Measurements from ENCODE around the gene MAG.

The MAG gene

GRCh38 chr19:35287713-35288112, 4.2 kb upstream of the MAG start:
- in situ Hi-C loops (cut with HindIII; ENCODE audit: low pct_ligation_motif_present, low sequenced_read_pairs): no loop called here
- Histone ChIP-seq H3K36me3 (replicated peaks) (no peaks in the 10 kb centered on the region), H3K4me3 (ENCODE audit: low read depth, low read length) (no peak overlapping the region), H3K27me3 (replicated peaks) (no peaks in the 10 kb centered on the region), H3K27ac (no peak overlapping the region)
- no peak for DNase-seq
- TF ChIP-seq, protein P1, sequence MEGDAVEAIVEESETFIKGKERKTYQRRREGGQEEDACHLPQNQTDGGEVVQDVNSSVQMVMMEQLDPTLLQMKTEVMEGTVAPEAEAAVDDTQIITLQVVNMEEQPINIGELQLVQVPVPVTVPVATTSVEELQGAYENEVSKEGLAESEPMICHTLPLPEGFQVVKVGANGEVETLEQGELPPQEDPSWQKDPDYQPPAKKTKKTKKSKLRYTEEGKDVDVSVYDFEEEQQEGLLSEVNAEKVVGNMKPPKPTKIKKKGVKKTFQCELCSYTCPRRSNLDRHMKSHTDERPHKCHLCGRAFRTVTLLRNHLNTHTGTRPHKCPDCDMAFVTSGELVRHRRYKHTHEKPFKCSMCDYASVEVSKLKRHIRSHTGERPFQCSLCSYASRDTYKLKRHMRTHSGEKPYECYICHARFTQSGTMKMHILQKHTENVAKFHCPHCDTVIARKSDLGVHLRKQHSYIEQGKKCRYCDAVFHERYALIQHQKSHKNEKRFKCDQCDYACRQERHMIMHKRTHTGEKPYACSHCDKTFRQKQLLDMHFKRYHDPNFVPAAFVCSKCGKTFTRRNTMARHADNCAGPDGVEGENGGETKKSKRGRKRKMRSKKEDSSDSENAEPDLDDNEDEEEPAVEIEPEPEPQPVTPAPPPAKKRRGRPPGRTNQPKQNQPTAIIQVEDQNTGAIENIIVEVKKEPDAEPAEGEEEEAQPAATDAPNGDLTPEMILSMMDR (IDR thresholded peaks at IDR 0.05; ENCODE audit: low read depth, low read length, missing control alignments): no peak

DNA sequence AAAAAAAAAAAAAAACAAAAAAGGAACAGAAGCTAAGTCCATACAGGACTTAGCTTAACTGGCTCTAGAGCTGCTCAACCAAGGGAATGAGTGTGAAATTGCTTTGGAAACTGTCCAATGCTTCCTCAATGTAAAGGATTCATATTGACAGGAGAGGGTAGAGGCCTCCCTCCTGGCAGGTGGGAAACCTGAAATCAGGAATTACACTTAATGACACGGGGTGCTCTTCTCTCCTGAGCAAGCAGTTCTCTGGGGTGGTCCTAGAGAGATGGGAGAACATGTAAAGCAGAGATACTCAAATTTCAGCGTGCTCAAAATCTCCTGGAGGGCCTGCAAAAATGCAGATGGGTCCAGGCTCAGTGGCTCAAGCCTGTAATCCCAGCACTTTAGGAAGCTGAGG, 3.6 kb upstream of the MAG start:
- no peak for DNase-seq
- Histone ChIP-seq H3K4me3 (ENCODE audit: low read depth, low read length) (no peak overlapping the region), H3K27me3 (replicated peaks) (peaks cover 2% of the 10 kb centered on the region), H3K36me3 (replicated peaks) (no peaks in the 10 kb centered on the region), H3K27ac (no peak overlapping the region)
- in situ Hi-C loops (cut with HindIII; ENCODE audit: low pct_ligation_motif_present, low sequenced_read_pairs): no loop called here
- TF ChIP-seq, protein P1 (IDR thresholded peaks at IDR 0.05; ENCODE audit: low read depth, low read length, missing control alignments): no peak

- in situ Hi-C loops (cut with HindIII; ENCODE audit: low pct_ligation_motif_present, low sequenced_read_pairs): no loop called here
- Histone ChIP-seq H3K27ac (no peak overlapping the region), H3K4me3 (ENCODE audit: low read depth, low read length) (no peak overlapping the region), H3K36me3 (replicated peaks) (no peaks in the 10 kb centered on the region), H3K27me3 (replicated peaks) (peaks cover 5% of the 10 kb centered on the region)
- TF ChIP-seq, protein P1 (IDR thresholded peaks at IDR 0.05; ENCODE audit: low read depth, low read length, missing control alignments): no peak
- DNase-seq: no peak
Measured at GRCh38 chr19:35288906-35289305, 3.1 kb upstream of the MAG start.

GRCh38 chr19:35290381-35291127, 1.4 kb upstream of the MAG start:
- Histone ChIP-seq H3K4me3 (ENCODE audit: low read depth, low read length) (no peak overlapping the region), H3K27ac (no peak overlapping the region), H3K36me3 (replicated peaks) (no peaks in the 10 kb centered on the region), H3K27me3 (replicated peaks) (peaks cover 5% of the 10 kb centered on the region)
- DNase-seq: no peak
- in situ Hi-C loops (cut with HindIII; ENCODE audit: low pct_ligation_motif_present, low sequenced_read_pairs): no loop called here
- TF ChIP-seq, protein P1 (IDR thresholded peaks at IDR 0.05; ENCODE audit: low read depth, low read length, missing control alignments): no peak

DNA sequence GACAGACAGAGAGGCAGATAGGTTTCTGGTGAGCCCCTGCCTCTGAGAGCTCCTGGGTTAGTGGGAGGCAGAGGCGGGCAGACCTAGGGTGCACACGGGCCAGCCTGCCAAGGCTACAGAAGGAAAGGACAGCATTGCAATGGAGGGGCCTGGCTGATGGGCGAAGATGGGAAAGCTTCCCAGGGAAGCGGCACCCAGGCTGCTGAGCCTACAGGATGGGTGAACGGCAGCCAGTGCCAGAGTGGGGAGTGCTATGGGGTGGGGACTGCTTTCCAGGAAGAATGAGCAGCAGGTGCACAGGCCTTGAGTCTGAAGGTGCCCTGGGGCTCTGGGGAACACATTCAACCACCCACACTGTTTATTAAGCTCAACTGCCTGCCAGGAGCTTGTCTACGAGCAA, 702 bp upstream of the MAG start:
- TF ChIP-seq, protein P1 (IDR thresholded peaks at IDR 0.05; ENCODE audit: low read depth, low read length, missing control alignments): no peak

More for the DNA sequence above, 702 bp upstream of the MAG start:
- Histone ChIP-seq H3K27me3 (replicated peaks) (peaks cover 5% of the 10 kb centered on the region), H3K4me3 (ENCODE audit: low read depth, low read length) (no peak overlapping the region), H3K36me3 (replicated peaks) (no peaks in the 10 kb centered on the region), H3K27ac (no peak overlapping the region)
- no peak for DNase-seq
- in situ Hi-C loops (cut with HindIII; ENCODE audit: low pct_ligation_motif_present, low sequenced_read_pairs): no loop called here
